ENCODE measurements around the gene CHAF1A. TPM values are rescaled to one million over a fixed set of nuclear protein-coding genes. Genes with fewer than 3 reads are reported as not detected.

The CHAF1A gene
- total RNA-seq, 1 donor from 2014 or later = 8.3 TPM

Other genes starting within 250 kb of the CHAF1A start
- gene CREB3L3, start 249.0 kb upstream of the CHAF1A start, total RNA-seq = 0.55 TPM
- gene SIRT6, start 220.1 kb upstream of the CHAF1A start, total RNA-seq = 28.3 TPM
- 3.4 TPM for gene ANKRD24, start 220.0 kb upstream of the CHAF1A start, total RNA-seq
- gene EBI3, start 173.1 kb upstream of the CHAF1A start, total RNA-seq = 5.6 TPM
- 19.5 TPM for gene YJU2, start 155.6 kb upstream of the CHAF1A start, total RNA-seq
- not detected for gene SHD, start 123.4 kb upstream of the CHAF1A start, total RNA-seq
- 0.98 TPM for gene TMIGD2, start 100.3 kb upstream of the CHAF1A start, total RNA-seq
- gene FSD1, start 98.0 kb upstream of the CHAF1A start, total RNA-seq = 1.3 TPM
- gene STAP2, start 63.8 kb upstream of the CHAF1A start, total RNA-seq = 37.8 TPM
- 26.1 TPM for gene MPND, start 59.1 kb upstream of the CHAF1A start, total RNA-seq
- 56.9 TPM for gene SH3GL1, start 2.1 kb upstream of the CHAF1A start, total RNA-seq
- 134 TPM for gene UBXN6, start 55.2 kb downstream of the CHAF1A start, total RNA-seq
- 54.4 TPM for gene HDGFL2, start 69.7 kb downstream of the CHAF1A start, total RNA-seq
- gene PLIN4, start 115.8 kb downstream of the CHAF1A start, total RNA-seq = 36.4 TPM
- gene PLIN5, start 132.6 kb downstream of the CHAF1A start, total RNA-seq = 13.6 TPM
- gene LRG1, start 137.4 kb downstream of the CHAF1A start, total RNA-seq = 16.2 TPM
- gene SEMA6B, start 157.0 kb downstream of the CHAF1A start, total RNA-seq = 5.0 TPM
- gene TNFAIP8L1, start 236.9 kb downstream of the CHAF1A start, total RNA-seq = 7.3 TPM